Sigmoid colon (tissue), 7 donors: Measurements from ENCODE around the gene GPSM3. TPM values are rescaled to one million over a fixed set of nuclear protein-coding genes. Genes with fewer than 3 reads are reported as not detected.

Experiments used
- DNase-seq: peaks from one replicate; pipeline ENCODE4 v3.0.0-alpha.2; 2019
- H3K27ac ChIP-seq, 4 donors: fragments of 200-600 bp; sonication (generic); one replicate each; pipeline ENCODE4 v1.5.1; 2016 to 2019; ENCODE audit warnings: mild to moderate bottlenecking in 1 of 4
- H3K27me3 ChIP-seq, 3 donors: fragments of 200-600 bp; sonication (generic); one replicate each; pipeline ENCODE4 v1.5.1; 2019; ENCODE audit warnings: mild to moderate bottlenecking in 1 of 3
- H3K36me3 ChIP-seq, 4 donors: fragments of 200-600 bp; sonication (generic); one replicate each; pipeline ENCODE4 v1.5.1; 2016 to 2019
- H3K4me1 ChIP-seq, 4 donors: fragments of 200-600 bp; sonication (generic); one replicate each; pipeline ENCODE4 v1.5.1; 2017 to 2019
- H3K4me3 ChIP-seq, 4 donors: fragments of 200-600 bp; sonication (generic); one replicate each; pipeline ENCODE4 v1.5.1; 2017 to 2019; ENCODE audit warnings: mild to moderate bottlenecking in 2 of 4, moderate library complexity in 1 of 4
- H3K9me3 ChIP-seq, 4 donors: fragments of 200-600 bp in 3 of 4; sonication (generic) in 3 of 4; one replicate each; pipeline versions ENCODE4 v1.5.1 to v1.6.1; 2013 to 2019
- EP300 ChIP-seq, 4 donors: sonication (generic); formaldehyde crosslinking; IDR thresholded peaks; one replicate each; pipeline ENCODE4 v1.6.1; 2017; ENCODE audit warnings: antibody characterized with exemption in 4 of 4
- POLR2A ChIP-seq, 2 donors: fragments of 450-650 bp; IDR thresholded peaks; one replicate each; pipeline ENCODE4 v1.6.1; 2016; ENCODE audit warnings: antibody characterized with exemption in 2 of 2, mild to moderate bottlenecking in 2 of 2, moderate library complexity in 2 of 2
- POLR2AphosphoS5 ChIP-seq, 4 donors: sonication (generic); formaldehyde crosslinking; IDR thresholded peaks; one replicate each; pipeline ENCODE4 v1.6.1; 2017; ENCODE audit warnings: antibody characterized with exemption in 4 of 4
- WGBS, 2 donors: extraction: QIAGEN DNeasy Blood & Tissue Kit; methylation state at CpG; one replicate each; pipeline ENCODE4 v1.1.7; 2013; 5-methylcytosine and 5-hydroxymethylcytosine counted together
- intact Hi-C: fragments of 100-400 bp; cut with DNase I; formaldehyde crosslinking; loops from one replicate; pipeline ENCODE4 v1.15.1; 2023
- polyA plus RNA-seq, 3 donors: library from polyadenylated mRNA; stranded (reverse); fragments of 200-250 nt; gene quantifications; one replicate each; pipeline ENCODE4 v1.2.3, GENCODE V29; 2013
- total RNA-seq, 4 donors: library from RNA; depleted of rRNA; stranded (reverse); fragments of >200 nt; gene quantifications; one replicate each; pipeline ENCODE4 v1.1.0, GENCODE V29; 2016
- TF ChIP-seq, protein P1 (sequence below), 4 experiments: fragments of 450-650 bp in 3 of 4; fragments of 200-600 bp in 1 of 4; IDR thresholded peaks; one replicate each; pipeline ENCODE4 v1.5.1; 2016 to 2019; ENCODE audit warnings: antibody characterized with exemption in 4 of 4, mild to moderate bottlenecking in 3 of 4, moderate library complexity in 2 of 4
- donor health status: healthy with polysubstance abuse.
- donor health status: Bipolar disorder and iron deficiency.
- donor health status: healthy.

GPSM3 gene
- total and polyA plus RNA-seq, 7 donors, result 5.0 to 56.2 (median 13.3) TPM

- TF ChIP-seq, protein P1, sequence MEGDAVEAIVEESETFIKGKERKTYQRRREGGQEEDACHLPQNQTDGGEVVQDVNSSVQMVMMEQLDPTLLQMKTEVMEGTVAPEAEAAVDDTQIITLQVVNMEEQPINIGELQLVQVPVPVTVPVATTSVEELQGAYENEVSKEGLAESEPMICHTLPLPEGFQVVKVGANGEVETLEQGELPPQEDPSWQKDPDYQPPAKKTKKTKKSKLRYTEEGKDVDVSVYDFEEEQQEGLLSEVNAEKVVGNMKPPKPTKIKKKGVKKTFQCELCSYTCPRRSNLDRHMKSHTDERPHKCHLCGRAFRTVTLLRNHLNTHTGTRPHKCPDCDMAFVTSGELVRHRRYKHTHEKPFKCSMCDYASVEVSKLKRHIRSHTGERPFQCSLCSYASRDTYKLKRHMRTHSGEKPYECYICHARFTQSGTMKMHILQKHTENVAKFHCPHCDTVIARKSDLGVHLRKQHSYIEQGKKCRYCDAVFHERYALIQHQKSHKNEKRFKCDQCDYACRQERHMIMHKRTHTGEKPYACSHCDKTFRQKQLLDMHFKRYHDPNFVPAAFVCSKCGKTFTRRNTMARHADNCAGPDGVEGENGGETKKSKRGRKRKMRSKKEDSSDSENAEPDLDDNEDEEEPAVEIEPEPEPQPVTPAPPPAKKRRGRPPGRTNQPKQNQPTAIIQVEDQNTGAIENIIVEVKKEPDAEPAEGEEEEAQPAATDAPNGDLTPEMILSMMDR (IDR thresholded peaks at IDR 0.05), result no peak
- peaks cover 0 to 59% (median 55%) of the 10 kb centered on the region in 4 donors for H3K4me1 ChIP-seq
- H3K9me3 ChIP-seq, result no peaks in the 10 kb centered on the region
- DNase-seq, result no peak
- WGBS, 2 donors, result 73 to 80% methylated on average over 8 of the region's 8 CpGs
- H3K27me3 ChIP-seq, result no peaks in the 10 kb centered on the region
- peak overlapping the region; percentile 93 to 100 (median 96) for H3K27ac ChIP-seq
- peak overlapping the region; percentile 76 to 98 (median 92) for H3K4me3 ChIP-seq
- H3K36me3 ChIP-seq, result peaks cover 0 to 21% (median 13%) of the 10 kb centered on the region in 4 donors
- intact Hi-C loops, result loop anchor here (10.0 kb wide), 3 partner anchors 216 to 1224 kb away; partner anchors contain the start of genes CUTA, DXO, HSD17B8 and PHF1
Observed at GRCh38 chr6:32190911-32191677, 1.3 kb downstream of the GPSM3 start.

DNA sequence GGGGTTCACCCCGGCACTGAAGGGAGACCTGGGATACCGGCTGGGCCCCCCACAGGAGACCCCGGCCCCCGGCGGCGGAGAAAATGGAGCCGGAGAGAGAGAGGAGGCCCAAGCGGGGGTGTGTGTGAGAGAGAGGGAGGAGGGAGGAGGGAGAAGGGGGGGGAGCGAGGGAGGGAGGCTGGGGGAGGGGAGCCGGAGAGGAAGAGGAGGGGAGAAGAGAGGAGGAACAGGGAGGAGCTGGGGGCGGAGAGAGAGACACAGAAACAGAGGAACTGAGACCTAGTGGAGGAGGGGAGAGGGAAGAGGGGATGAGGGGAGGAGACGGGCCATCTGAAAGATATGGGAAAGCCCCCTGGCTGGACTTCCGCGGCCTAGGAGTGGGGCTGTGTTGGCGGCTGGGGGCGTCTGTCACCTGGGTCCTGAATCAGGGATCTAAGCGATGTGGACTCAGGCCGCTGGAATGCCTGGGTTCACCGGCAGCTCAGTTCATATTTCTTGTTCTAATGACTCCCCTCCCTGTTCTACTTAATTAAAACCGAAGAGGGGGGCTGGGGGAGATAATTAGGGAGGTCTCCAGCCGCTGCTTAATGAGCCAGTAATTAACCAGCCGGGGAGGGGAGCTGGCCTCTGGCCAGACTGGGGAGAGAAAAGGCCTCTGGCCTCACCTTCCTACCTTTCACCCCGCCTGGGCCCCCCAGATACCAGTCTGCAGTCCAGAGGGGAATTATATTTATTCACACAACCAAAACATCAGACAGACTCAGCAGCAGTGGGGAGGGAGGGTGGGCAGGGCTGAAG, 2.2 kb downstream of the GPSM3 start, which contains the start of gene PBX2:
Gene PBX2 (minus strand): TSS at position 149 of the 798 bp plus-strand sequence. CDS start 287 bp downstream, outside the sequence.
- H3K4me1 ChIP-seq, result peaks cover 0 to 64% (median 59%) of the 10 kb centered on the region in 4 donors
- 2% methylated on average over 23 of the region's 23 CpGs for WGBS, 2 donors
- intact Hi-C loops, result loop anchor here (10.0 kb wide), 3 partner anchors 215 to 1225 kb away; partner anchors contain the start of genes CUTA, DXO, HSD17B8 and PHF1

GRCh38 chr6:32189742-32190053, 2.7 kb downstream of the GPSM3 start:
- Histone ChIP-seq H3K4me1 (peaks cover 0 to 61% (median 55%) of the 10 kb centered on the region in 4 donors), H3K27ac (peak overlapping the region; percentile 93 to 100 (median 96)), H3K4me3 (peak overlapping the region; percentile 76 to 98 (median 92)), H3K27me3 (no peaks in the 10 kb centered on the region), H3K36me3 (peaks cover 0 to 23% (median 13%) of the 10 kb centered on the region in 4 donors), H3K9me3 (no peaks in the 10 kb centered on the region)
- no peak for DNase-seq
- WGBS, 2 donors, result 12 to 15% methylated on average over 23 of the region's 23 CpGs
- no peak for TF ChIP-seq EP300 (IDR thresholded peaks at IDR 0.05)
- no peak for TF ChIP-seq POLR2AphosphoS5 (IDR thresholded peaks at IDR 0.05)
- TF ChIP-seq, protein P1 (IDR thresholded peaks at IDR 0.05), result no peak
- TF ChIP-seq POLR2A (IDR thresholded peaks at IDR 0.05), result no peak
- intact Hi-C loops, result loop anchor here (5.0 to 10.0 kb wide), 4 partner anchors 215 to 1225 kb away; partner anchors contain the start of genes CUTA, DDX39B, DXO and HSD17B8

More for the DNA sequence above, 2.2 kb downstream of the GPSM3 start, which contains the start of gene PBX2:
- peak; percentile 86 to 93 for TF ChIP-seq POLR2A (IDR thresholded peaks at IDR 0.05)
- TF ChIP-seq, protein P1 (IDR thresholded peaks at IDR 0.05), result no peak
- peak; percentile 85 to 91 (median 91) for TF ChIP-seq POLR2AphosphoS5 (IDR thresholded peaks at IDR 0.05)
- Histone ChIP-seq H3K4me3 (peak within 1 kb of the TSS; percentile 76 to 98 (median 92)), H3K27me3 (no peaks in the 10 kb centered on the region), H3K9me3 (no peaks in the 10 kb centered on the region), H3K36me3 (peaks cover 0 to 23% (median 13%) of the 10 kb centered on the region in 4 donors), H3K27ac (peak within 1 kb of the TSS; percentile 93 to 100 (median 96))
- peak; percentile 98 for DNase-seq

- TF ChIP-seq POLR2A (IDR thresholded peaks at IDR 0.05) (no peak), EP300 (IDR thresholded peaks at IDR 0.05) (no peak), POLR2AphosphoS5 (IDR thresholded peaks at IDR 0.05) (no peak)
- TF ChIP-seq, protein P1 (IDR thresholded peaks at IDR 0.05), result no peak
- Histone ChIP-seq H3K4me1 (peaks cover 0 to 60% (median 51%) of the 10 kb centered on the region in 4 donors), H3K36me3 (peaks cover 0 to 23% (median 13%) of the 10 kb centered on the region in 4 donors), H3K9me3 (no peaks in the 10 kb centered on the region), H3K27me3 (no peaks in the 10 kb centered on the region), H3K4me3 (peak overlapping the region; percentile 76 to 98 (median 92)), H3K27ac (peak overlapping the region; percentile 93 to 100 (median 96))
- 2 to 4% methylated on average over 10 of the region's 10 CpGs for WGBS, 2 donors
- intact Hi-C loops, result loop anchor here (5.0 kb wide), 1 partner anchor 647 kb away; the partner anchor contains the start of gene DDX39B
- DNase-seq, result no peak
Observed at GRCh38 chr6:32189069-32189741, 3.2 kb downstream of the GPSM3 start.
